HG03457 (cell line): ENCODE results near the gene ADGRG6.

Experiments used
- ATAC-seq: cut with Tn5 transposase; IDR thresholded peaks from one replicate; pipeline ENCODE4 v1.9.1; 2021; ENCODE audit warnings: moderate number of reproducible peaks; ENCODE audit not compliant: unreplicated experiment

ADGRG6 gene

GRCh38 chr6:142320366-142320765 is 18.6 kb downstream of the ADGRG6 start:
- ATAC-seq = no peak

- no peak for ATAC-seq
Observed at GRCh38 chr6:142321451-142321850, 19.6 kb downstream of the ADGRG6 start.

- ATAC-seq = no peak
Observed at GRCh38 chr6:142322066-142322465, 20.3 kb downstream of the ADGRG6 start.

GRCh38 chr6:142322504-142323198 is 20.8 kb downstream of the ADGRG6 start:
- no peak for ATAC-seq

- no peak for ATAC-seq
Observed at GRCh38 chr6:142323377-142323776, 21.6 kb downstream of the ADGRG6 start.

GRCh38 chr6:142324111-142324510 is 22.3 kb downstream of the ADGRG6 start:
- ATAC-seq = no peak

GRCh38 chr6:142325111-142325510 is 23.3 kb downstream of the ADGRG6 start:
- ATAC-seq = no peak

GRCh38 chr6:142326540-142326939 is 24.7 kb downstream of the ADGRG6 start:
- no peak for ATAC-seq

GRCh38 chr6:142328070-142328469 is 26.3 kb downstream of the ADGRG6 start:
- no peak for ATAC-seq

GRCh38 chr6:142329486-142330113 is 27.8 kb downstream of the ADGRG6 start:
- ATAC-seq = no peak

GRCh38 chr6:142331075-142331551 is 29.3 kb downstream of the ADGRG6 start:
- ATAC-seq = no peak

- no peak for ATAC-seq
Observed at GRCh38 chr6:142331601-142332000, 29.8 kb downstream of the ADGRG6 start.

- ATAC-seq = no peak
Observed at GRCh38 chr6:142332393-142333098, 30.7 kb downstream of the ADGRG6 start.

- no peak for ATAC-seq
Observed at GRCh38 chr6:142333431-142333830, 31.6 kb downstream of the ADGRG6 start.

- no peak for ATAC-seq
Observed at GRCh38 chr6:142334294-142334693, 32.5 kb downstream of the ADGRG6 start.

GRCh38 chr6:142335415-142335814 is 33.6 kb downstream of the ADGRG6 start:
- ATAC-seq = no peak

- ATAC-seq = no peak
Observed at GRCh38 chr6:142336183-142336582, 34.4 kb downstream of the ADGRG6 start.

GRCh38 chr6:142336787-142337186 is 35.0 kb downstream of the ADGRG6 start:
- no peak for ATAC-seq

GRCh38 chr6:142339113-142339512 is 37.3 kb downstream of the ADGRG6 start:
- ATAC-seq = no peak

GRCh38 chr6:142339968-142340658 is 38.3 kb downstream of the ADGRG6 start:
- no peak for ATAC-seq

GRCh38 chr6:142341855-142342330 is 40.1 kb downstream of the ADGRG6 start:
- ATAC-seq = no peak
